HepG2 (cell line): ENCODE results near the gene UBE2L6. TPM values are rescaled to one million over a fixed set of nuclear protein-coding genes. Genes with fewer than 3 reads are reported as not detected.

Experiments used
- GPN1 ChIP-seq: sonication (generic); formaldehyde crosslinking; IDR thresholded peaks from 2 replicates; pipeline ENCODE4 v1.5.1; 2020; ENCODE audit warnings: missing genetic modification reagents, borderline replicate concordance
- HNRNPUL1 ChIP-seq: fragments of 200-400 bp; formaldehyde crosslinking; IDR thresholded peaks from 2 replicates; pipeline ENCODE4 v1.6.1; 2017; ENCODE audit warnings: low read depth, mild to moderate bottlenecking, low read length, moderate library complexity
- MZF1 ChIP-seq: sonication (generic); formaldehyde crosslinking; IDR thresholded peaks from 2 replicates; pipeline ENCODE4 v1.8.1; 2023; ENCODE audit warnings: mild to moderate bottlenecking, missing genetic modification reagents, borderline replicate concordance
- NONO ChIP-seq, 2 experiments: fragments of 450-650 bp in 1 of 2; sonication (generic) in 1 of 2; formaldehyde crosslinking in 1 of 2; IDR thresholded peaks in 1 of 2; conservative IDR thresholded peaks in 1 of 2; 2 replicates each; pipeline versions ENCODE4 v1.6.1 to v1.8.0; 2017 to 2022; ENCODE audit warnings: mild to moderate bottlenecking in 1 of 2, missing genetic modification reagents in 1 of 2, moderate library complexity in 1 of 2
- NR2C2 ChIP-seq: sonication (generic); formaldehyde crosslinking; IDR thresholded peaks from 2 replicates; pipeline ENCODE4 v1.4.0; 2020; ENCODE audit warnings: missing genetic modification reagents, mild to moderate bottlenecking, moderate library complexity, borderline replicate concordance
- PATZ1 ChIP-seq: sonication (generic); formaldehyde crosslinking; IDR thresholded peaks from 2 replicates; pipeline ENCODE4 v1.4.0; 2020; ENCODE audit warnings: missing genetic modification reagents
- SMAD9 ChIP-seq: sonication (generic); formaldehyde crosslinking; IDR thresholded peaks from 2 replicates; pipeline ENCODE4 v1.5.1; 2020; ENCODE audit warnings: mild to moderate bottlenecking, missing genetic modification reagents
- TBX2 ChIP-seq: sonication (generic); formaldehyde crosslinking; IDR thresholded peaks from 2 replicates; pipeline ENCODE4 v1.5.0; 2020; ENCODE audit warnings: missing genetic modification reagents, mild to moderate bottlenecking, borderline replicate concordance
- THYN1 ChIP-seq: sonication (generic); formaldehyde crosslinking; IDR thresholded peaks from 2 replicates; pipeline ENCODE4 v1.8.1; 2023; ENCODE audit warnings: low read depth, mild to moderate bottlenecking, moderate library complexity, missing genetic modification reagents, borderline replicate concordance
- ZBTB20 ChIP-seq: sonication (generic); formaldehyde crosslinking; IDR thresholded peaks from 2 replicates; pipeline ENCODE4 v1.8.1; 2023; ENCODE audit warnings: missing genetic modification reagents, low read depth, mild to moderate bottlenecking, borderline replicate concordance
- ZC3H4 ChIP-seq: sonication (generic); formaldehyde crosslinking; IDR thresholded peaks from 2 replicates; pipeline ENCODE4 v1.4.0; 2020; ENCODE audit warnings: missing genetic modification reagents, borderline replicate concordance
- polyA plus RNA-seq, 8 experiments: library from polyadenylated mRNA; depleted of rRNA in 3 of 8; stranded (reverse) in 7 of 8; unstranded in 1 of 8; fragments of >200 nt; fragmentation: Illumina TruSeq in 4 of 8; extraction: Trizol in 4 of 8; gene quantifications; 2 replicates each; pipeline versions ENCODE4 v1.2.1 to v1.2.3, GENCODE V29; 2011 to 2016; ENCODE audit warnings: low read depth in 4 of 8, missing spikeins in 1 of 8, mixed read lengths in 1 of 8; ENCODE audit not compliant: insufficient read depth in 1 of 8
- total RNA-seq, 5 experiments: library from RNA; depleted of rRNA; stranded (reverse); fragments of >200 nt; fragmentation: Illumina TruSeq; extraction: Trizol; gene quantifications; 2 replicates each; pipeline ENCODE4 v1.2.3, GENCODE V29; 2016; ENCODE audit warnings: low read depth in 1 of 5
- TF ChIP-seq, protein P1 (sequence below): sonication (generic); formaldehyde crosslinking; IDR thresholded peaks from 2 replicates; pipeline ENCODE4 v1.4.0; 2020; ENCODE audit warnings: low read depth, missing genetic modification reagents
- TF ChIP-seq, protein P2 (sequence below): sonication (generic); formaldehyde crosslinking; IDR thresholded peaks from 2 replicates; pipeline ENCODE4 v1.5.0; 2020; ENCODE audit warnings: mild to moderate bottlenecking, missing genetic modification reagents, borderline replicate concordance

The UBE2L6 gene
- total and polyA plus RNA-seq, 2 of the 13 experiments (the other 11 are each of a cell fraction or from before 2014, with no cell fraction given) = 30.3 to 30.4 TPM

DNA sequence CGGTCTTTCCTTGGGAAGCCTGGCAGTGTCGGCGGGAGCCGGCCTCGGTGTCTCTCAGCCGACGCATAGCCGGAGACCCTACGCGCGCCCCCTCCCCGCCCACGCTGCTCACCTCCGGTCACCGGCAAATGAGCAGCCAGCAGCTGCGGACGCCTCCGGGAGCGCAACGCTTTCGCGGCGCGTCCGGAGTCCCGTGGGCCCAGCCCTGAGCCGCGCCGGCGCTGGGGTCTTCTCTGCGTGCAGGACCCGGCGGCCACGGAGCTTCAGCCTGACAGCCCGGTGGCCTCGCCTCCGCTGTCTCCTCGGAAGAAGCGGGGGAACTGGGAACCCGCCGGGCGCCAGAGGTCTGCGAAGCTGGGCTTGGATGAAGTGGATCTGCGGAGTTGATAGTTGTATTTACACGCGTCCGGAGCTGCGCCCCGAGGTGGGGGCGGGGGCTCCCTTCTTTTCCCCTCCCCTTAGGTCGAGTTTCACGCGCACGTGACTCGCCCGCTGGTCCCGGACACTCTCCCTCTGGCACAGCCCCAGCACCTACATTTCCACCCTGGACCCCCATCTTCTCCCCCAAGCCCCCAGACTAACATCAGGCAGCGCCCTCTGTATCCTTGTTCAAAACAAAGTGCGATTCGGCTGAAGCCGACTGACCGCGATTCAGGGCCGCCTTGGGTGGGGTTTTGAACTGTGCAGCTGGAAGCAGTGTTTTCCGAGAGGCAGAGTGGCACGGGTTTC lies 52.0 kb downstream of the UBE2L6 start, which contains the start of gene SLC43A1 (continued):
- TF ChIP-seq, protein P1, sequence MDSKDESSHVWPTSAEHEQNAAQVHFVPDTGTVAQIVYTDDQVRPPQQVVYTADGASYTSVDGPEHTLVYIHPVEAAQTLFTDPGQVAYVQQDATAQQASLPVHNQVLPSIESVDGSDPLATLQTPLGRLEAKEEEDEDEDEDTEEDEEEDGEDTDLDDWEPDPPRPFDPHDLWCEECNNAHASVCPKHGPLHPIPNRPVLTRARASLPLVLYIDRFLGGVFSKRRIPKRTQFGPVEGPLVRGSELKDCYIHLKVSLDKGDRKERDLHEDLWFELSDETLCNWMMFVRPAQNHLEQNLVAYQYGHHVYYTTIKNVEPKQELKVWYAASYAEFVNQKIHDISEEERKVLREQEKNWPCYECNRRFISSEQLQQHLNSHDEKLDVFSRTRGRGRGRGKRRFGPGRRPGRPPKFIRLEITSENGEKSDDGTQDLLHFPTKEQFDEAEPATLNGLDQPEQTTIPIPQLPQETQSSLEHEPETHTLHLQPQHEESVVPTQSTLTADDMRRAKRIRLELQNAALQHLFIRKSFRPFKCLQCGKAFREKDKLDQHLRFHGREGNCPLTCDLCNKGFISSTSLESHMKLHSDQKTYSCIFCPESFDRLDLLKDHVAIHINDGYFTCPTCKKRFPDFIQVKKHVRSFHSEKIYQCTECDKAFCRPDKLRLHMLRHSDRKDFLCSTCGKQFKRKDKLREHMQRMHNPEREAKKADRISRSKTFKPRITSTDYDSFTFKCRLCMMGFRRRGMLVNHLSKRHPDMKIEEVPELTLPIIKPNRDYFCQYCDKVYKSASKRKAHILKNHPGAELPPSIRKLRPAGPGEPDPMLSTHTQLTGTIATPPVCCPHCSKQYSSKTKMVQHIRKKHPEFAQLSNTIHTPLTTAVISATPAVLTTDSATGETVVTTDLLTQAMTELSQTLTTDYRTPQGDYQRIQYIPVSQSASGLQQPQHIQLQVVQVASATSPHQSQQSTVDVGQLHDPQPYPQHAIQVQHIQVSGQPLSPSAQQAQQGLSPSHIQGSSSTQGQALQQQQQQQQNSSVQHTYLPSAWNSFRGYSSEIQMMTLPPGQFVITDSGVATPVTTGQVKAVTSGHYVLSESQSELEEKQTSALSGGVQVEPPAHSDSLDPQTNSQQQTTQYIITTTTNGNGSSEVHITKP (CRISPR knock-in tag) = no peak
- TF ChIP-seq SMAD9 (CRISPR knock-in tag) (0 out of 2 replicates have a peak, but pooled peaks have one; percentile 15), ZC3H4 (CRISPR knock-in tag) (no peak), GPN1 (CRISPR knock-in tag) (no peak), MZF1 (CRISPR knock-in tag) (no peak), PATZ1 (peak; percentile 98), NR2C2 (CRISPR knock-in tag) (peak; percentile 6; the same call in 1 of the 2 replicates), ZBTB20 (no peak), HNRNPUL1 (no peak), THYN1 (0 out of 2 replicates have a peak, but pooled peaks have one; percentile 17), TBX2 (CRISPR knock-in tag) (peak; percentile 18; the same call in 1 of the 2 replicates), NONO (IDR thresholded peaks at IDR 0.05) (no peak), NONO (CRISPR knock-in tag; conservative IDR thresholded peaks at IDR 0.05) (no peak; the same call in 1 of the 2 replicates)
- TF ChIP-seq, protein P2, sequence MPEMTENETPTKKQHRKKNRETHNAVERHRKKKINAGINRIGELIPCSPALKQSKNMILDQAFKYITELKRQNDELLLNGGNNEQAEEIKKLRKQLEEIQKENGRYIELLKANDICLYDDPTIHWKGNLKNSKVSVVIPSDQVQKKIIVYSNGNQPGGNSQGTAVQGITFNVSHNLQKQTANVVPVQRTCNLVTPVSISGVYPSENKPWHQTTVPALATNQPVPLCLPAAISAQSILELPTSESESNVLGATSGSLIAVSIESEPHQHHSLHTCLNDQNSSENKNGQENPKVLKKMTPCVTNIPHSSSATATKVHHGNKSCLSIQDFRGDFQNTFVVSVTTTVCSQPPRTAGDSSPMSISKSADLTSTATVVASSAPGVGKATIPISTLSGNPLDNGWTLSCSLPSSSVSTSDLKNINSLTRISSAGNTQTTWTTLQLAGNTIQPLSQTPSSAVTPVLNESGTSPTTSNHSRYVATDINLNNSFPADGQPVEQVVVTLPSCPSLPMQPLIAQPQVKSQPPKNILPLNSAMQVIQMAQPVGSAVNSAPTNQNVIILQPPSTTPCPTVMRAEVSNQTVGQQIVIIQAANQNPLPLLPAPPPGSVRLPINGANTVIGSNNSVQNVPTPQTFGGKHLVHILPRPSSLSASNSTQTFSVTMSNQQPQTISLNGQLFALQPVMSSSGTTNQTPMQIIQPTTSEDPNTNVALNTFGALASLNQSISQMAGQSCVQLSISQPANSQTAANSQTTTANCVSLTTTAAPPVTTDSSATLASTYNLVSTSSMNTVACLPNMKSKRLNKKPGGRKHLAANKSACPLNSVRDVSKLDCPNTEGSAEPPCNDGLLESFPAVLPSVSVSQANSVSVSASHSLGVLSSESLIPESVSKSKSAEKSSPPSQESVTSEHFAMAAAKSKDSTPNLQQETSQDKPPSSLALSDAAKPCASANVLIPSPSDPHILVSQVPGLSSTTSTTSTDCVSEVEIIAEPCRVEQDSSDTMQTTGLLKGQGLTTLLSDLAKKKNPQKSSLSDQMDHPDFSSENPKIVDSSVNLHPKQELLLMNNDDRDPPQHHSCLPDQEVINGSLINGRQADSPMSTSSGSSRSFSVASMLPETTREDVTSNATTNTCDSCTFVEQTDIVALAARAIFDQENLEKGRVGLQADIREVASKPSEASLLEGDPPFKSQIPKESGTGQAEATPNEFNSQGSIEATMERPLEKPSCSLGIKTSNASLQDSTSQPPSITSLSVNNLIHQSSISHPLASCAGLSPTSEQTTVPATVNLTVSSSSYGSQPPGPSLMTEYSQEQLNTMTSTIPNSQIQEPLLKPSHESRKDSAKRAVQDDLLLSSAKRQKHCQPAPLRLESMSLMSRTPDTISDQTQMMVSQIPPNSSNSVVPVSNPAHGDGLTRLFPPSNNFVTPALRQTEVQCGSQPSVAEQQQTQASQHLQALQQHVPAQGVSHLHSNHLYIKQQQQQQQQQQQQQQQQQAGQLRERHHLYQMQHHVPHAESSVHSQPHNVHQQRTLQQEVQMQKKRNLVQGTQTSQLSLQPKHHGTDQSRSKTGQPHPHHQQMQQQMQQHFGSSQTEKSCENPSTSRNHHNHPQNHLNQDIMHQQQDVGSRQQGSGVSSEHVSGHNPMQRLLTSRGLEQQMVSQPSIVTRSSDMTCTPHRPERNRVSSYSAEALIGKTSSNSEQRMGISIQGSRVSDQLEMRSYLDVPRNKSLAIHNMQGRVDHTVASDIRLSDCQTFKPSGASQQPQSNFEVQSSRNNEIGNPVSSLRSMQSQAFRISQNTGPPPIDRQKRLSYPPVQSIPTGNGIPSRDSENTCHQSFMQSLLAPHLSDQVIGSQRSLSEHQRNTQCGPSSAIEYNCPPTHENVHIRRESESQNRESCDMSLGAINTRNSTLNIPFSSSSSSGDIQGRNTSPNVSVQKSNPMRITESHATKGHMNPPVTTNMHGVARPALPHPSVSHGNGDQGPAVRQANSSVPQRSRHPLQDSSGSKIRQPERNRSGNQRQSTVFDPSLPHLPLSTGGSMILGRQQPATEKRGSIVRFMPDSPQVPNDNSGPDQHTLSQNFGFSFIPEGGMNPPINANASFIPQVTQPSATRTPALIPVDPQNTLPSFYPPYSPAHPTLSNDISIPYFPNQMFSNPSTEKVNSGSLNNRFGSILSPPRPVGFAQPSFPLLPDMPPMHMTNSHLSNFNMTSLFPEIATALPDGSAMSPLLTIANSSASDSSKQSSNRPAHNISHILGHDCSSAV (CRISPR knock-in tag) = no peak
